Endothelial cell (in vitro differentiated cells): ENCODE results near the gene RFC3. TPM values are rescaled to one million over a fixed set of nuclear protein-coding genes. Genes with fewer than 3 reads are reported as not detected.

ENCODE experiments used
- DNase-seq: peaks from one replicate; pipeline ENCODE4 v3.0.0; 2021; ENCODE audit warnings: low spot score
- H3K27ac Mint-ChIP-seq: one replicate; pipeline ENCODE4 v1.8.0; 2021; ENCODE audit warnings: mixed read lengths, inconsistent platforms; ENCODE audit not compliant: unreplicated experiment
- H3K27me3 Mint-ChIP-seq: one replicate; pipeline ENCODE4 v1.8.0; 2021; ENCODE audit warnings: mild to moderate bottlenecking, moderate library complexity, mixed read lengths, inconsistent platforms; ENCODE audit not compliant: unreplicated experiment
- H3K36me3 Mint-ChIP-seq: one replicate; pipeline ENCODE4 v1.8.0; 2021; ENCODE audit warnings: mild to moderate bottlenecking, low read depth, mixed read lengths, inconsistent platforms; ENCODE audit not compliant: unreplicated experiment
- H3K4me1 Mint-ChIP-seq: one replicate; pipeline ENCODE4 v1.8.0; 2021; ENCODE audit warnings: mild to moderate bottlenecking, mixed read lengths, inconsistent platforms; ENCODE audit not compliant: unreplicated experiment
- H3K4me3 Mint-ChIP-seq: one replicate; pipeline ENCODE4 v1.8.0; 2021; ENCODE audit warnings: mild to moderate bottlenecking, mixed read lengths, inconsistent platforms; ENCODE audit not compliant: unreplicated experiment
- H3K9me3 Mint-ChIP-seq: one replicate; pipeline ENCODE4 v1.8.0; 2021; ENCODE audit warnings: mixed read lengths, inconsistent platforms; ENCODE audit not compliant: unreplicated experiment
- long read RNA-seq: library from polyadenylated mRNA; unstranded; transcript quantifications from one replicate; pipeline ENCODE4 v2.0.0, GENCODE V29; 2020; ENCODE audit not compliant: unreplicated experiment
- total RNA-seq: library from RNA; stranded (reverse); fragmentation: NEBNext Ultra II Directional; extraction: Animal tissue kit (Norgen Biotek cat#: 25700); gene quantifications from one replicate; pipeline ENCODE4 v1.2.1, GENCODE V29; 2021; ENCODE audit not compliant: unreplicated experiment
- TF ChIP-seq, protein P1 (sequence below): fragments of 200-600 bp; sonication (generic); IDR thresholded peaks from one replicate; pipeline ENCODE4 v1.5.0; 2021; ENCODE audit warnings: antibody characterized with exemption; ENCODE audit not compliant: unreplicated experiment

RFC3 gene, protein sequence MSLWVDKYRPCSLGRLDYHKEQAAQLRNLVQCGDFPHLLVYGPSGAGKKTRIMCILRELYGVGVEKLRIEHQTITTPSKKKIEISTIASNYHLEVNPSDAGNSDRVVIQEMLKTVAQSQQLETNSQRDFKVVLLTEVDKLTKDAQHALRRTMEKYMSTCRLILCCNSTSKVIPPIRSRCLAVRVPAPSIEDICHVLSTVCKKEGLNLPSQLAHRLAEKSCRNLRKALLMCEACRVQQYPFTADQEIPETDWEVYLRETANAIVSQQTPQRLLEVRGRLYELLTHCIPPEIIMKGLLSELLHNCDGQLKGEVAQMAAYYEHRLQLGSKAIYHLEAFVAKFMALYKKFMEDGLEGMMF
- total RNA-seq: 11.7 TPM
- long read RNA-seq, transcript RFC3-201 (9 exons, 2,402 nt): major isoform, 10 of 11 reads
- long read RNA-seq, partial matches to known transcripts: 1 of 11 reads
- long read RNA-seq, other reads (novel, unspliced or antisense): 0 of 11 reads

DNA sequence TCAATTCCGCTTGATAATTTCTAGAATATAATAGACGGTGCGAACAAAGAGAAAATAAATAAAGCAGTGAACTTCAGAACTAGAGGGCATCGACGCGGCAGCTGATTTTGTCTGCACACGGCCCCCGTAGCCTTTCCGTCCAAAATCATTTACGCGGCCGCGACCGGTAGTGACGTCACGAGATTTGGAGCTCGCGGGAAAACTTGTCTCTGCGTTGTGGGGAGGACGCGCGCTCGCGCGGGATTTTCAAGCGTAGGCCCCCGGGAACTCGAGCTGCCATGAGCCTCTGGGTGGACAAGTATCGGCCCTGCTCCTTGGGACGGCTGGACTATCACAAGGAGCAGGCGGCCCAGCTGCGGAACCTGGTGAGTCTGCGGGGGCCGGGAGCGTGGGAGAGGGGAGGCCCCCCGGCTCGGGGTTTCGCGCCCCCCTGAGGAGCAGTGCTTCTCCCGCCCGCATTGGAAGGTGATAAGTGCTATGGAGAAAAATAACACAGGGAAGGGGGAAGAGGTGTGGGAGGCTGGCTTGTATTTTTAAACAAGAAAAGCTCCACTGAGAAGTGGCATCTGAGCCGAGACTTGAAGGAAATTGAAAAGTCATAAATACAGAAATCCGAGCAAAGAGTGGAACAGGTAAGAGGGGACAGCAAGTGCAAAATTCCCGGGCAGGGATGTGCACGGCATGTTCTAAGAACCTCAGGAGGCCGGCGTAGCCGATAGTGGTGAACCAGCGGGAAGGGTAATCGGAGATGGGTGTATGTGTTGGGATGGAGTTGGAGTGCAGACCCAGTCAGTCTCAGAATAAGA, at the start of gene RFC3:
Gene RFC3, plus strand, starts transcription at position 249 of the 806 bp plus-strand sequence. Its CDS starts 30 bp downstream, at position 279.
- TF ChIP-seq, protein P1, sequence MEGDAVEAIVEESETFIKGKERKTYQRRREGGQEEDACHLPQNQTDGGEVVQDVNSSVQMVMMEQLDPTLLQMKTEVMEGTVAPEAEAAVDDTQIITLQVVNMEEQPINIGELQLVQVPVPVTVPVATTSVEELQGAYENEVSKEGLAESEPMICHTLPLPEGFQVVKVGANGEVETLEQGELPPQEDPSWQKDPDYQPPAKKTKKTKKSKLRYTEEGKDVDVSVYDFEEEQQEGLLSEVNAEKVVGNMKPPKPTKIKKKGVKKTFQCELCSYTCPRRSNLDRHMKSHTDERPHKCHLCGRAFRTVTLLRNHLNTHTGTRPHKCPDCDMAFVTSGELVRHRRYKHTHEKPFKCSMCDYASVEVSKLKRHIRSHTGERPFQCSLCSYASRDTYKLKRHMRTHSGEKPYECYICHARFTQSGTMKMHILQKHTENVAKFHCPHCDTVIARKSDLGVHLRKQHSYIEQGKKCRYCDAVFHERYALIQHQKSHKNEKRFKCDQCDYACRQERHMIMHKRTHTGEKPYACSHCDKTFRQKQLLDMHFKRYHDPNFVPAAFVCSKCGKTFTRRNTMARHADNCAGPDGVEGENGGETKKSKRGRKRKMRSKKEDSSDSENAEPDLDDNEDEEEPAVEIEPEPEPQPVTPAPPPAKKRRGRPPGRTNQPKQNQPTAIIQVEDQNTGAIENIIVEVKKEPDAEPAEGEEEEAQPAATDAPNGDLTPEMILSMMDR: no peak
- peak within 1 kb of the TSS; percentile 97 for H3K27ac Mint-ChIP-seq
- H3K9me3 Mint-ChIP-seq: no peaks in the 10 kb centered on the region
- H3K36me3 Mint-ChIP-seq: no peaks in the 10 kb centered on the region
- DNase-seq: peak; percentile 95
- no peaks in the 10 kb centered on the region for H3K27me3 Mint-ChIP-seq
- H3K4me3 Mint-ChIP-seq: peak within 1 kb of the TSS; percentile 99
- peaks cover 8% of the 10 kb centered on the region for H3K4me1 Mint-ChIP-seq

DNA sequence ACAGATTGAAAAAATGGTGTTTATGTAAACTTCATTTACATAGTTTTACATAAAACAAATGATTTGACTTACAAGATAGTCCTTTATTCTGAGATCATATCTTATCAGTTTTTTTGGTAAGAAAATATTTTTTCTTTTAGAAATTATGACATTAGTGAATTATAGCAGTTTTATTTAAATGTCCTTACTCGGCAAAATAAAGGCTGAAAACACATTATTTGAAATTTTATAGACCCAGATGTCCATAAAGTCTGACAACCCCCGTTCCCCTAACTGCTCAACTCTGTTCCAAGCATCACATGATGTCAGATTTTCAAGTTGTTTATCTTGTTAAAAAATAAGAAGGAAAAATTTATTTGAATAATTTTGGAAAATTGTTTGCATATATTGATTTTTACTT, 46.7 kb upstream of the RFC3 start:
- no peaks in the 10 kb centered on the region for H3K9me3 Mint-ChIP-seq
- no peaks in the 10 kb centered on the region for H3K27me3 Mint-ChIP-seq
- H3K36me3 Mint-ChIP-seq: no peaks in the 10 kb centered on the region
- TF ChIP-seq, protein P1: no peak
- no peak overlapping the region for H3K4me3 Mint-ChIP-seq
- H3K4me1 Mint-ChIP-seq: peaks cover 10% of the 10 kb centered on the region
- no peak for DNase-seq
- no peak overlapping the region for H3K27ac Mint-ChIP-seq

DNA sequence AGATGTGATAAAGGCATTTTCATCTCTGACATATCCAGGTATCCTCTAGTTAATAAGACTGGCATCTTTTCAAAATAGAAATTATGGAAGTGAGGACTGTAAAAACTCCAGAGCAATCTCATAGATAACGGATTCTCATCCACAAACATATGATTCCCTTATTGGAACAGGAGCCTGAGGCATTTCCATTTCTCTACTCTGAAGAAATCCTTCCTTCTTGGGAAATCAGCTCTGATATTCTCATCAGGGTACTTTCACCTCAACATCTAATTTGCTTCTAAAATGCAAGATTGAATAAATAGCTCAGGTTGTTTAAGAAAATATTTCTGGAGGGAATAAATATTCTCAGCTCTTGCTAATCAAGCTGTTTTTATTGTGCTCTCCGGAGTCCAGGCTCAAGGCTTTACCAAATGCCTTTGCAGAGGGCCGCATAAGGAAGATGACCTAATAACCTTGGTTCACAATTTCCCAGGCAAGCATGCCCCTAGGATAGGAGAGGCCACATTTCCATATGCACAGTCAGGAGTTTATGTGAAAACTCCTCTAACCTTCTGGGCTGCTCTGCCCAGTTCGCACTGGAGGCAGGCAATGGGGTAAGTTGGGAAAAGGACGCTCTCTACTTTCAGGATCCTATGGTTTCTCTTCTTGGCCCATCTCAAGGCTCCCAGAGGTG, 44.0 kb upstream of the RFC3 start:
- Mint-ChIP-seq H3K4me1 (peaks cover 10% of the 10 kb centered on the region), H3K27ac (no peak overlapping the region), H3K4me3 (no peak overlapping the region), H3K36me3 (no peaks in the 10 kb centered on the region), H3K27me3 (no peaks in the 10 kb centered on the region), H3K9me3 (no peaks in the 10 kb centered on the region)
- TF ChIP-seq, protein P1: no peak
- DNase-seq: no peak

DNA sequence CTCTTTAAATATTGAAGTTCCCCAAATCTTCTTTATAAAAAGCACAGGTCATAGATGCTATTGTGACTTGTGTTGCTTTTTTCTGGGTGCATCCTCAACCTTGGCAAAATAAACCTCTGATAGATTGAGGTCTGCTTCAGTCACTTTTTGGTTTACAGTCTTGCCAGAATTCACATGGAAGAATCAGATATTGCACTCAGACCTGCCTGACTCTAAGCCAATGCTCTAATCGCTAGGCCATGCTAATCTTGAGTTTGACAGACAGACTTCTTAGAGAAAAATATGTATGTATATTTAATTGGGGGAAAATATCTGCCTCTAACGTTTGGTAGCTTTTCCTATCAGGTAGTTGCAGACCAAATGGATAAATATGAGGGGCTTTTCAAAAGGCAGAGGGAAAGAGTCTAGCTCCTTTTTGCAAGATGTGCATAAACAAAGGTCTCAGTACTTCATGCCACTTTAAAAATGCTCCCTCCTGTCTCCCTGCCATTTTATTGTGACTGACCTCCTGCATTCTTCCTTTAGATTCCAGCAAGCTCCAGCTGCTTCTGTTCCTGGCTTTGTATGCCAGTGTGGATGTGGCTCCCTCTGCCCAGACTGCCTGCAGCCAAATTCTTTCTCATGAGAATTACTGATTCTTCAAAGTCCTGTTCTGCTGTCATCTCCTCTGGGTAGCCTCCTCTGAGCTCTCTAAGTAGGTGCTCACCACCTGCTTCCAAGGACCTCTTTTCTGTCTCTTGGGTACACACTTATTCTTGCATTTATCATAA, 42.4 kb upstream of the RFC3 start:
- no peaks in the 10 kb centered on the region for H3K9me3 Mint-ChIP-seq
- no peak overlapping the region for H3K27ac Mint-ChIP-seq
- H3K4me1 Mint-ChIP-seq: peaks cover 10% of the 10 kb centered on the region
- DNase-seq: no peak
- no peak overlapping the region for H3K4me3 Mint-ChIP-seq
- H3K36me3 Mint-ChIP-seq: no peaks in the 10 kb centered on the region
- TF ChIP-seq, protein P1: no peak
- no peaks in the 10 kb centered on the region for H3K27me3 Mint-ChIP-seq
